Measurements from ENCODE around the gene KCNF1. TPM values are rescaled to one million over a fixed set of nuclear protein-coding genes. Genes with fewer than 3 reads are reported as not detected.

Gene KCNF1
- total RNA-seq, 1 experiment from 2014 or later = 0.52 TPM

DNA sequence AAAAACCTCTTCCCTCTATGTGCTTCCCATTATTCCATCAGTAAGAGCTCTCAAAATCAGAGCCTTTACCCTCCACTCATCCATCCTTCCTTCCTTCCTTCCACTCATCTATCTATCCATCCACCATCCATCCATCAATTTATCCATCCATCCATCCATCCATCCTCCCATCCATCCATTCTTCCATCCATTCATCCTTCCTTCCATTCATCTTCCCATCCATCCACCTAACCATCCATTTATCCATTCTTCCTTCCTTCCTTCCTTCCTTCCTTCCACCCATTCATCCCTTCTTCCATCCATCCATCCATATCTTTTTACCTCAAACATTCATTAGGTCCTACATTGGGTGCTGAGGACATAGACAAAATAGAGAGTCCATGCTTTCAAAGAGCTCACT is 19.4 kb upstream of the KCNF1 start:
- ChIA-PET RAD21 (ENCODE audit: low non-redundant PET in 1 of 2, low total read pairs in 2 of 2, uncharacterized antibody in 2 of 2, unreplicated experiment in 2 of 2) (no interaction called here), CTCF (no interaction called here), POLR2A (no interaction called here)
- 0 out of 2 replicates have a peak, but pooled peaks cover 2% of the 10 kb centered on the region for H3K27me3 ChIP-seq (ENCODE audit: insufficient read depth, low read length)
- no peaks in the 10 kb centered on the region for H4K20me1 ChIP-seq (ENCODE audit: insufficient read depth)
- H3K9me3 ChIP-seq (ENCODE audit: control insufficient read depth in 1 of 2, insufficient read depth in 1 of 2, low read depth in 1 of 2, low read length in 2 of 2) = no peaks in the 10 kb centered on the region
- ATAC-seq = no peak
- H3K9me2 ChIP-seq (ENCODE audit: insufficient read depth) = no peaks in the 10 kb centered on the region
- no TSS peak for BruUV-seq (replicated peaks)
- no peak overlapping the region for H3K4me3 ChIP-seq (replicated peaks in 1 of 2; ENCODE audit: low read depth in 1 of 2, low read length in 2 of 2)
- H3K27ac ChIP-seq (ENCODE audit: low read depth, low read length) = no peak overlapping the region
- H3K36me3 ChIP-seq (ENCODE audit: control insufficient read depth in 1 of 2, insufficient read depth in 2 of 2, low read length in 2 of 2) = no peaks in the 10 kb centered on the region
- no peak overlapping the region for H3K4me2 ChIP-seq (ENCODE audit: low read length)
- no peak for DNase-seq (ENCODE audit: low read depth, low spot score)
- no peak overlapping the region for H3K9ac ChIP-seq (ENCODE audit: low read length)
- TF ChIP-seq, protein P1, sequence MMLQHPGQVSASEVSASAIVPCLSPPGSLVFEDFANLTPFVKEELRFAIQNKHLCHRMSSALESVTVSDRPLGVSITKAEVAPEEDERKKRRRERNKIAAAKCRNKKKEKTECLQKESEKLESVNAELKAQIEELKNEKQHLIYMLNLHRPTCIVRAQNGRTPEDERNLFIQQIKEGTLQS (IDR thresholded peaks at IDR 0.05) = no peak
- TF ChIP-seq EZH2 (IDR thresholded peaks at IDR 0.05) (no peak), ZNF274 (IDR thresholded peaks at IDR 0.05; ENCODE audit: low read depth, low read length) (no peak), FOSL1 (IDR thresholded peaks at IDR 0.05; ENCODE audit: low read depth) (no peak)
- no peaks in the 10 kb centered on the region for H3K4me1 ChIP-seq (ENCODE audit: control insufficient read depth in 1 of 2, insufficient read depth in 2 of 2, low read length in 2 of 2)
- intact Hi-C loops (cut with micrococcal nuclease) = no loop called here
- H2AFZ ChIP-seq (ENCODE audit: low read depth, low read length, poor library complexity, severe bottlenecking) = no peak overlapping the region
- no peaks in the 10 kb centered on the region for H3K79me2 ChIP-seq (ENCODE audit: insufficient read depth, low read length)

- intact Hi-C loops (cut with micrococcal nuclease) = no loop called here
- RAD21 ChIA-PET (ENCODE audit: low non-redundant PET in 1 of 2, low total read pairs in 2 of 2, uncharacterized antibody in 2 of 2, unreplicated experiment in 2 of 2) = no interaction called here
These were observed 18.9 kb upstream of the KCNF1 start for GRCh38 chr2:10892796-10893350.

More at GRCh38 chr2:10892796-10893350, 18.9 kb upstream of the KCNF1 start:
- ChIA-PET POLR2A (no interaction called here), CTCF (no interaction called here)
- H3K27ac ChIP-seq (ENCODE audit: low read depth, low read length) = no peak overlapping the region
- H3K4me1 ChIP-seq (ENCODE audit: control insufficient read depth in 1 of 2, insufficient read depth in 2 of 2, low read length in 2 of 2) = no peaks in the 10 kb centered on the region
- H3K4me2 ChIP-seq (ENCODE audit: low read length) = no peak overlapping the region
- no peak overlapping the region for H2AFZ ChIP-seq (ENCODE audit: low read depth, low read length, poor library complexity, severe bottlenecking)
- 0 out of 2 replicates have a peak, but pooled peaks cover 2% of the 10 kb centered on the region for H3K27me3 ChIP-seq (ENCODE audit: insufficient read depth, low read length)
- ATAC-seq (no peak), DNase-seq (ENCODE audit: low read depth, low spot score) (no peak)
- no peak overlapping the region for H3K4me3 ChIP-seq (replicated peaks in 1 of 2; ENCODE audit: low read depth in 1 of 2, low read length in 2 of 2)
- no TSS peak for BruUV-seq (replicated peaks)
- no peak overlapping the region for H3K9ac ChIP-seq (ENCODE audit: low read length)
- no peaks in the 10 kb centered on the region for H4K20me1 ChIP-seq (ENCODE audit: insufficient read depth)
- H3K36me3 ChIP-seq (ENCODE audit: control insufficient read depth in 1 of 2, insufficient read depth in 2 of 2, low read length in 2 of 2) = no peaks in the 10 kb centered on the region
- no peak for TF ChIP-seq SP1 (IDR thresholded peaks at IDR 0.05; ENCODE audit: low read depth)
- TF ChIP-seq, protein P2, sequence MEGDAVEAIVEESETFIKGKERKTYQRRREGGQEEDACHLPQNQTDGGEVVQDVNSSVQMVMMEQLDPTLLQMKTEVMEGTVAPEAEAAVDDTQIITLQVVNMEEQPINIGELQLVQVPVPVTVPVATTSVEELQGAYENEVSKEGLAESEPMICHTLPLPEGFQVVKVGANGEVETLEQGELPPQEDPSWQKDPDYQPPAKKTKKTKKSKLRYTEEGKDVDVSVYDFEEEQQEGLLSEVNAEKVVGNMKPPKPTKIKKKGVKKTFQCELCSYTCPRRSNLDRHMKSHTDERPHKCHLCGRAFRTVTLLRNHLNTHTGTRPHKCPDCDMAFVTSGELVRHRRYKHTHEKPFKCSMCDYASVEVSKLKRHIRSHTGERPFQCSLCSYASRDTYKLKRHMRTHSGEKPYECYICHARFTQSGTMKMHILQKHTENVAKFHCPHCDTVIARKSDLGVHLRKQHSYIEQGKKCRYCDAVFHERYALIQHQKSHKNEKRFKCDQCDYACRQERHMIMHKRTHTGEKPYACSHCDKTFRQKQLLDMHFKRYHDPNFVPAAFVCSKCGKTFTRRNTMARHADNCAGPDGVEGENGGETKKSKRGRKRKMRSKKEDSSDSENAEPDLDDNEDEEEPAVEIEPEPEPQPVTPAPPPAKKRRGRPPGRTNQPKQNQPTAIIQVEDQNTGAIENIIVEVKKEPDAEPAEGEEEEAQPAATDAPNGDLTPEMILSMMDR (IDR thresholded peaks at IDR 0.05 in 2 of 3, conservative IDR thresholded peaks at IDR 0.05 in 1 of 3; ENCODE audit: borderline replicate concordance in 1 of 3, insufficient read depth in 1 of 3, low read depth in 2 of 3, low read length in 2 of 3) = no peak
- no peaks in the 10 kb centered on the region for H3K79me2 ChIP-seq (ENCODE audit: insufficient read depth, low read length)
- no peaks in the 10 kb centered on the region for H3K9me2 ChIP-seq (ENCODE audit: insufficient read depth)
- H3K9me3 ChIP-seq (ENCODE audit: control insufficient read depth in 1 of 2, insufficient read depth in 1 of 2, low read depth in 1 of 2, low read length in 2 of 2) = no peaks in the 10 kb centered on the region

All from HCT116 (cell line).